Gastroesophageal sphincter (tissue), 4 donors: ENCODE data around the gene CDYL. TPM values are rescaled to one million over a fixed set of nuclear protein-coding genes. Genes with fewer than 3 reads are reported as not detected.

ENCODE experiments used
- ATAC-seq: fragments of 150-250 bp; one replicate; pipeline ENCODE4 v1.9.1; 2016; ENCODE audit warnings: mild to moderate bottlenecking, moderate library complexity
- H3K27ac ChIP-seq, 4 donors: fragments of 200-600 bp; sonication (generic) in 3 of 4; 1 replicate in 3 of 4; 2 replicates in 1 of 4; pipeline ENCODE4 v1.5.1; 2016 to 2019
- H3K27me3 ChIP-seq: fragments of 200-600 bp; sonication (generic); one replicate; pipeline ENCODE4 v1.5.1; 2019
- H3K36me3 ChIP-seq, 2 donors: fragments of 200-600 bp; sonication (generic); one replicate each; pipeline ENCODE4 v1.5.1; 2019; ENCODE audit warnings: control low read depth in 1 of 2
- H3K4me1 ChIP-seq, 3 donors: fragments of 200-600 bp; sonication (generic); 1 replicate in 2 of 3; 2 replicates in 1 of 3; pipeline ENCODE4 v1.5.1; 2016 to 2019; ENCODE audit warnings: control low read depth in 2 of 3
- H3K4me3 ChIP-seq, 2 donors: fragments of 200-600 bp; sonication (generic); one replicate each; pipeline ENCODE4 v1.5.1; 2019; ENCODE audit warnings: mild to moderate bottlenecking in 1 of 2, moderate library complexity in 1 of 2
- H3K9me3 ChIP-seq, 3 donors: fragments of 200-600 bp; sonication (generic); one replicate each; pipeline ENCODE4 v1.5.1; 2017 to 2019; ENCODE audit warnings: control low read depth in 2 of 3
- EP300 ChIP-seq: sonication (generic); formaldehyde crosslinking; IDR thresholded peaks from one replicate; pipeline ENCODE4 v1.6.1; 2017; ENCODE audit warnings: antibody characterized with exemption, mild to moderate bottlenecking
- POLR2A ChIP-seq, 2 donors: fragments of 450-650 bp; IDR thresholded peaks; one replicate each; pipeline ENCODE4 v1.6.1; 2017; ENCODE audit warnings: antibody characterized with exemption in 2 of 2, mild to moderate bottlenecking in 2 of 2, moderate library complexity in 1 of 2
- POLR2AphosphoS5 ChIP-seq: sonication (generic); formaldehyde crosslinking; IDR thresholded peaks from one replicate; pipeline ENCODE4 v1.6.1; 2017; ENCODE audit warnings: antibody characterized with exemption
- WGBS, 2 donors: methylation state at CpG; one replicate each; pipeline ENCODE4 v1.1.5; 2018; ENCODE audit warnings: low coverage in 1 of 2; 5-methylcytosine and 5-hydroxymethylcytosine counted together
- total RNA-seq, 4 donors: library from RNA; depleted of rRNA; stranded (reverse); fragments of >200 nt; gene quantifications; one replicate each; pipeline ENCODE4 v1.1.0, GENCODE V29; 2016
- TF ChIP-seq, protein P1 (sequence below), 4 experiments: fragments of 200-600 bp in 2 of 4; fragments of 450-650 bp in 2 of 4; sonication (generic) in 1 of 4; IDR thresholded peaks; one replicate each; pipeline ENCODE4 v1.5.1; 2017 to 2019; ENCODE audit warnings: antibody characterized with exemption in 4 of 4, mild to moderate bottlenecking in 2 of 4, moderate library complexity in 2 of 4

Gene CDYL
- total RNA-seq, 4 donors from 2014 or later: 32.0 to 68.3 (median 54.0) TPM

DNA sequence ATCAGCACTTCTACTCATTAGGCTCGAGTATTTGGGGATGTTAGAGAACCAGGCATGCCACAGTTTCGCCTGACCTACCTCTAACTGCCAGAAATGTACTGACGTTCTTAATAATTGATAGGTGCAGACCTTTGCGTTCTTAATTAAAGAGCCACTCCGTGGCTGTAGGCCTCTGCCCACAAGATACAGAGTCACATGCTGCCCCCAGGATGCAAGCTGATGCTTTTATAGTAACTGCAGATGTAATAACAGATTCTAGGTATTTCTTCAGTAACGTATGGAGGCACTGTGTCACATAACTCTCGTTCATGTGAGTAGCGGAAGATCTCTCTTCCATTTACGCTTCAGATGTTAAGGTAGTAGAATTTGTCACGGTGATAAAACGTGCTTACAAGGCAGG, 114.4 kb downstream of the CDYL start:
- Histone ChIP-seq H3K9me3 (no peaks in the 10 kb centered on the region), H3K27me3 (no peaks in the 10 kb centered on the region), H3K4me1 (peaks cover 0 to 7% (median 0%) of the 10 kb centered on the region in 3 donors), H3K4me3 (no peak overlapping the region), H3K27ac (no peak overlapping the region), H3K36me3 (peaks cover 0 to 32% of the 10 kb centered on the region in 2 donors)
- TF ChIP-seq POLR2AphosphoS5 (no peak), EP300 (no peak), POLR2A (IDR thresholded peaks at IDR 0.05) (no peak)
- TF ChIP-seq, protein P1, sequence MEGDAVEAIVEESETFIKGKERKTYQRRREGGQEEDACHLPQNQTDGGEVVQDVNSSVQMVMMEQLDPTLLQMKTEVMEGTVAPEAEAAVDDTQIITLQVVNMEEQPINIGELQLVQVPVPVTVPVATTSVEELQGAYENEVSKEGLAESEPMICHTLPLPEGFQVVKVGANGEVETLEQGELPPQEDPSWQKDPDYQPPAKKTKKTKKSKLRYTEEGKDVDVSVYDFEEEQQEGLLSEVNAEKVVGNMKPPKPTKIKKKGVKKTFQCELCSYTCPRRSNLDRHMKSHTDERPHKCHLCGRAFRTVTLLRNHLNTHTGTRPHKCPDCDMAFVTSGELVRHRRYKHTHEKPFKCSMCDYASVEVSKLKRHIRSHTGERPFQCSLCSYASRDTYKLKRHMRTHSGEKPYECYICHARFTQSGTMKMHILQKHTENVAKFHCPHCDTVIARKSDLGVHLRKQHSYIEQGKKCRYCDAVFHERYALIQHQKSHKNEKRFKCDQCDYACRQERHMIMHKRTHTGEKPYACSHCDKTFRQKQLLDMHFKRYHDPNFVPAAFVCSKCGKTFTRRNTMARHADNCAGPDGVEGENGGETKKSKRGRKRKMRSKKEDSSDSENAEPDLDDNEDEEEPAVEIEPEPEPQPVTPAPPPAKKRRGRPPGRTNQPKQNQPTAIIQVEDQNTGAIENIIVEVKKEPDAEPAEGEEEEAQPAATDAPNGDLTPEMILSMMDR (IDR thresholded peaks at IDR 0.05): no peak
- ATAC-seq: no peak
- WGBS, 2 donors: 94% methylated on average over 7 to 11 of the region's 11 CpGs

DNA sequence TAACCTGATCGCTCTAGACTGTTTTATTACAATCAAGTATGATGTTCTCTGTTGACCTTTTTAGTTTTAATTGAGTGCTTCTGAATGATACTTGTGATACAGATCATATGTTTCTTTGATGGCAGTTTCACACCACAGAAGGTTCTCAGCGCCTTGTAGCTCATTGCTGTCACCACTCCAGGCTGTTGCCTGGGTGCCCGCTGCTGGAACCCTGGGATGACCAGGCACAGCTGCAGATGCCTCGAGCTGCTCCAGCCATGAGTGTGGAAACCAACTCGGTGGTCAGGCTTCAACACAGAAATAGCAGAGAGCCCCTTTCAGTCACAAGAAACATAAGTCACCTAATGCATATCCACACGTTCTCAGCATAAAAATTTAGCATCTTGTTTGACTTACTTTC, 114.9 kb downstream of the CDYL start:
- TF ChIP-seq, protein P1 (IDR thresholded peaks at IDR 0.05): no peak
- TF ChIP-seq EP300: no peak
- no peak for TF ChIP-seq POLR2A (IDR thresholded peaks at IDR 0.05)
- no peak for TF ChIP-seq POLR2AphosphoS5
- H3K27ac ChIP-seq: no peak overlapping the region
- peaks cover 0 to 34% of the 10 kb centered on the region in 2 donors for H3K36me3 ChIP-seq
- no peak for ATAC-seq
- no peak overlapping the region for H3K4me3 ChIP-seq
- no peaks in the 10 kb centered on the region for H3K9me3 ChIP-seq
- 89 to 92% methylated on average over 4 to 5 of the region's 6 CpGs for WGBS, 2 donors
- H3K27me3 ChIP-seq: no peaks in the 10 kb centered on the region
- H3K4me1 ChIP-seq: peaks cover 0 to 7% (median 0%) of the 10 kb centered on the region in 3 donors

DNA sequence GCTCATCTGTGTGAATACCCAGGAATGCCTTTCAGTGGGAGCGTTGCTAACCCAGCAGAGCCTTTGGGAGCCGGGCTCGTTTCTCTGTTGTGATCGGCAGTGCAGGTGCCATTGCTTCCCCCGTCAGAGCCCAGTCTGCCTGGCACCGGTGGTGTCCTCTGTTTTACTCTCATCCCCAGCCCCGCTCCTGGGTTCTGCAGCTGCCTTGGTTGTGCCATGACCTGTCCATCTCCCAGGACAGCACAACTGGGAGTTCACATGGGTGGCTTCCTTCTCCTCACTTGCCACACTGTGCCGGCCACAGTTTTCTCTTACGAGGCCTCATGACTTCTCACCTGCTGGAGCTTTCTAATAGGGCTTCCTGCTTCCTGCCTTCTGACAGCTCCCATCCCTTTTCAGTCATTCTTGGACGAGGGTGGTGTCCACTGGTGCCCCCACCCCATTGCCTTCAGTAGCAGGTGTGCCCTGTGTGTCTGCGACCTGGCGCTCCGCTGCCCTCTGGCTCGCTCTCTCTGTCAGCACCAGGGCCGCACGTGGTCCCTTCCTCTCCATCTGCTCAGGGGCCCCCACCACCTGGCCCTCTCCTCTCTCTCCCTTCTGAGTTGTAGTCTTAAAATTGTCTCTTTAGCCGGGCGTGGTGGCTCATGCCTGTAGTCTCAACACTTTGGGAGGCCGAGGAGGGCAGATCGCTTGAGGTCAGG, 116.7 kb downstream of the CDYL start:
- 93 to 95% methylated on average over 9 to 18 of the region's 20 CpGs for WGBS, 2 donors
- ATAC-seq: no peak
- H3K4me1 ChIP-seq: peaks cover 0 to 7% (median 0%) of the 10 kb centered on the region in 3 donors
- H3K27me3 ChIP-seq: no peaks in the 10 kb centered on the region
- H3K9me3 ChIP-seq: no peaks in the 10 kb centered on the region
- H3K4me3 ChIP-seq: no peak overlapping the region
- H3K27ac ChIP-seq: no peak overlapping the region
- TF ChIP-seq, protein P1 (IDR thresholded peaks at IDR 0.05): no peak
- TF ChIP-seq POLR2A (IDR thresholded peaks at IDR 0.05) (no peak), EP300 (no peak), POLR2AphosphoS5 (no peak)
- peaks cover 0 to 42% of the 10 kb centered on the region in 2 donors for H3K36me3 ChIP-seq

DNA sequence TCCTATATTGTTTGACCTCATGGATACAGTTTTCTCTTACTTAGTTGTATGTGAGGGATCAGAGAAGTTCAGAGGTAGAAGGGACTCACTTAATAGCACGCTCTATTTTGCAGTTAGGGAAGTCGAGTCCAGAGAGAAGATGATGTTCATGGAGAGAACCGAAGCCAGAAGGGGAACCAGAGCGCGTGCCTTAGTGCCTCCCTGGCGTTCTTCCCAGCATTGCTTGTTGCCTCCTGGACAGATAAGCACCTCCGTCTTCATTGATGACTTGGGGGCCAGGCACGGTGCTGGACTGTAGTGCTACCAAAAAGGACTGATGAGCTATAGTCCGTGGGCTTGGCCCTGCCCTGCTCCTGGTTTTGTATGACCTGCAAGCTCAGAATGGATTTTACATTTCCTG, 117.8 kb downstream of the CDYL start:
- H3K4me1 ChIP-seq: peaks cover 0 to 7% (median 0%) of the 10 kb centered on the region in 3 donors
- TF ChIP-seq, protein P1 (IDR thresholded peaks at IDR 0.05): no peak
- TF ChIP-seq POLR2AphosphoS5: no peak
- TF ChIP-seq EP300: no peak
- no peak for TF ChIP-seq POLR2A (IDR thresholded peaks at IDR 0.05)
- H3K27me3 ChIP-seq: no peaks in the 10 kb centered on the region
- H3K36me3 ChIP-seq: peaks cover 0 to 52% of the 10 kb centered on the region in 2 donors
- H3K9me3 ChIP-seq: no peaks in the 10 kb centered on the region
- no peak overlapping the region for H3K4me3 ChIP-seq
- no peak for ATAC-seq
- 92 to 100% methylated on average over 3 to 9 of the region's 9 CpGs for WGBS, 2 donors
- H3K27ac ChIP-seq: no peak overlapping the region

DNA sequence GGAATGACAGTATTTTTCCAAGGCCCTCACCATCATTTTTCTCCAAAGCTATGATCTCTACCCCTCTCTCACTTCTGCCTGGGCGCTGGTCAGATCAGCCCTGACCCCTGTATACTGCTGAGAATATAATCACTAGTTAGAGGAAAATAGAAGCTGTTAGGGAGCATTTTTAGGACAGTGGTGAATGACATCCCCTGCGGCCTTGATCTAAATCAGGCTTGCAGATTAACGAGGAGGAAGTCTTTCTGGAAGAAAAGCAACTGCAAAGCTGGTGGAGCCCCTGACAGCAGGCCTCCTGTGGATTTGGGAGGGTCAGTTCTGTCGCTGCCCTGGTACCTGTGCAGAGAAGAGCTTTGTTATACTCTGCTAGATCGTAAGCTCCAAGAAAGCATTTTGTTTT, 119.8 kb downstream of the CDYL start:
- Histone ChIP-seq H3K4me1 (peaks cover 0 to 4% (median 0%) of the 10 kb centered on the region in 3 donors), H3K27me3 (no peaks in the 10 kb centered on the region), H3K36me3 (peaks cover 0 to 61% of the 10 kb centered on the region in 2 donors), H3K4me3 (no peak overlapping the region), H3K9me3 (peaks cover 0 to 6% (median 0%) of the 10 kb centered on the region in 3 donors), H3K27ac (no peak overlapping the region)
- TF ChIP-seq, protein P1 (IDR thresholded peaks at IDR 0.05): no peak
- TF ChIP-seq POLR2A (IDR thresholded peaks at IDR 0.05): no peak
- no peak for TF ChIP-seq EP300
- no peak for TF ChIP-seq POLR2AphosphoS5
- ATAC-seq: no peak
- WGBS, 2 donors: 79 to 100% methylated on average over 4 to 5 of the region's 5 CpGs
